ENCODE results near the gene PIH1D1. TPM values are rescaled to one million over a fixed set of nuclear protein-coding genes. Genes with fewer than 3 reads are reported as not detected.
A peak's percentile ranks its signal among the peaks of the same experiment; 100 is the strongest.

The PIH1D1 gene
- total RNA-seq, 1 experiment from 2014 or later: 166 TPM

DNA sequence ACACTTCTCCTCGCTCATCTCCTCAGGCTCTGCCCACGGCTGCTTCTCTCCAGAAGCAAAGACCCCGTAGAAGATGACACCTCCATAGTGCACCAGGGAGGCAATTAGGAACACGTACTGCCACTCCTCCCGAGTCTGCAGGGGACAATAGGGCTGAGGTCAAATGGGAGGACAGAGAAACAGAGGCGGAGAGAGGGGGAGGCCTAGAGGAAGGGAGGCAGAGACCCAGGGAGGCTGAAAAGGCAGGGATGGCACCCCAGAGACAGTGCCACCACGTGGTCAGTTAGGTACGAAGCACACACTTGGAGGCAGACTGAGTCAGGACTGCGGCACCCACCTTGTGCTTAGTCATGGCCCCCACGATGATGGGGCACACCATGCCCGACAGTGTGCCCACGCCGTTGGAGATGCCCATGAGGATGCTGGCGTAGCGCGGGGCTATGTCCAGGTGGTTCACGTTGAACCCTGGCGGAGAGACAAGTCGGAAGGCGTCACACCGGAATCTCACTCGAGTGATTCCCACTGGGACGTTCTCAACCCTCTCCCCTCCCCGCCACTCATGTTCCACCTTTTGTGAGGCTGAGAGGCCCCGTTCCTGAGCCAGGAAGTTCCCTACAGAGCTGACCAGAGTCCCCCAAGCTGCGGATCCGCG lies 20.8 kb downstream of the PIH1D1 start:
- Histone ChIP-seq H3K27me3 (ENCODE audit: insufficient read depth, low read length) (peaks cover 2% of the 10 kb centered on the region; the same call in 1 of the 2 replicates), H4K20me1 (ENCODE audit: control insufficient read depth, insufficient read depth, insufficient read length) (no peaks in the 10 kb centered on the region), H2BK5ac (ENCODE audit: insufficient read length, low read length) (no peak overlapping the region), H3K23ac (ENCODE audit: insufficient read length, low read depth, low read length) (no peak overlapping the region), H4K5ac (ENCODE audit: insufficient read length, low read depth, low read length) (no peak overlapping the region), H2BK20ac (ENCODE audit: low read depth, low read length, poor library complexity, severe bottlenecking) (no peak overlapping the region), H3K9me3 (ENCODE audit: control insufficient read depth, low read depth, low read length) (no peaks in the 10 kb centered on the region), H3K4me1 (ENCODE audit: insufficient read depth, low read length) (no peaks in the 10 kb centered on the region; the same call in 1 of the 2 replicates), H3K4ac (ENCODE audit: low read depth, low read length) (no peak overlapping the region), H2BK15ac (ENCODE audit: low read depth, low read length) (no peak overlapping the region), H2BK12ac (ENCODE audit: insufficient read length, low read depth, low read length) (no peak overlapping the region), H3K79me1 (ENCODE audit: insufficient read depth, low read depth, low read length, poor library complexity, severe bottlenecking) (no peaks in the 10 kb centered on the region), H2AFZ (ENCODE audit: low read length) (no peak overlapping the region), H4K8ac (replicated peaks; ENCODE audit: insufficient read length, low read depth, low read length) (no peak overlapping the region), H3K27ac (ENCODE audit: insufficient read length, low read depth, low read length) (no peak overlapping the region), H3K56ac (ENCODE audit: insufficient read length, low read depth, low read length) (no peak overlapping the region), H3K9ac (ENCODE audit: extremely low read depth, insufficient read length, low read length) (no peak overlapping the region), H3K18ac (ENCODE audit: insufficient read length, low read depth, low read length) (no peak overlapping the region), H2BK120ac (ENCODE audit: low read depth, low read length, poor library complexity, severe bottlenecking) (no peak overlapping the region), H4K91ac (ENCODE audit: insufficient read length, low read depth, low read length) (no peak overlapping the region), H3K14ac (ENCODE audit: insufficient read depth, low read length) (no peak overlapping the region), H3T11ph (ENCODE audit: low read length) (no peak overlapping the region), H3K23me2 (ENCODE audit: insufficient read length, low read depth, low read length, poor library complexity, severe bottlenecking) (peaks cover 20% of the 10 kb centered on the region), H3K79me2 (ENCODE audit: insufficient read depth, low read length) (no peaks in the 10 kb centered on the region), H2AK5ac (ENCODE audit: insufficient read length, low read length) (no peak overlapping the region), H3K4me2 (ENCODE audit: insufficient read depth, insufficient read length, low read length) (no peak overlapping the region)
- TF ChIP-seq, protein P1, sequence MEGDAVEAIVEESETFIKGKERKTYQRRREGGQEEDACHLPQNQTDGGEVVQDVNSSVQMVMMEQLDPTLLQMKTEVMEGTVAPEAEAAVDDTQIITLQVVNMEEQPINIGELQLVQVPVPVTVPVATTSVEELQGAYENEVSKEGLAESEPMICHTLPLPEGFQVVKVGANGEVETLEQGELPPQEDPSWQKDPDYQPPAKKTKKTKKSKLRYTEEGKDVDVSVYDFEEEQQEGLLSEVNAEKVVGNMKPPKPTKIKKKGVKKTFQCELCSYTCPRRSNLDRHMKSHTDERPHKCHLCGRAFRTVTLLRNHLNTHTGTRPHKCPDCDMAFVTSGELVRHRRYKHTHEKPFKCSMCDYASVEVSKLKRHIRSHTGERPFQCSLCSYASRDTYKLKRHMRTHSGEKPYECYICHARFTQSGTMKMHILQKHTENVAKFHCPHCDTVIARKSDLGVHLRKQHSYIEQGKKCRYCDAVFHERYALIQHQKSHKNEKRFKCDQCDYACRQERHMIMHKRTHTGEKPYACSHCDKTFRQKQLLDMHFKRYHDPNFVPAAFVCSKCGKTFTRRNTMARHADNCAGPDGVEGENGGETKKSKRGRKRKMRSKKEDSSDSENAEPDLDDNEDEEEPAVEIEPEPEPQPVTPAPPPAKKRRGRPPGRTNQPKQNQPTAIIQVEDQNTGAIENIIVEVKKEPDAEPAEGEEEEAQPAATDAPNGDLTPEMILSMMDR (conservative IDR thresholded peaks at IDR 0.05): peak; percentile 58
- no peak for DNase-seq
- no CpG with 5 or more reads among the region's 28 CpGs for WGBS (ENCODE audit: extremely low coverage, insufficient read length, low lambda C conversion rate)
- Mint-ChIP-seq H3K27me3 (ENCODE audit: low read depth) (peaks cover 76% of the 10 kb centered on the region), H3K36me3 (ENCODE audit: insufficient read depth in 1 of 3, low read depth in 3 of 3) (peaks cover 3 to 15% (median 6%) of the 10 kb centered on the region in 3 experiments), H3K9me3 (peaks cover 4 to 5% of the 10 kb centered on the region in 2 experiments; a peak in 4 of 5 replicates), H3K4me3 (peak overlapping the region in 1 of 2 experiments; percentile 53; a peak in 2 of 5 replicates), H3K27ac (no peak overlapping the region), H3K4me1 (peaks cover 41 to 78% of the 10 kb centered on the region in 2 experiments)

All from H9 (cell line).